ENCODE data around the gene SETD2.

GRCh38 chr3:47089630-47090029 lies 74.3 kb downstream of the SETD2 start:
- TF ChIP-seq, protein P1, sequence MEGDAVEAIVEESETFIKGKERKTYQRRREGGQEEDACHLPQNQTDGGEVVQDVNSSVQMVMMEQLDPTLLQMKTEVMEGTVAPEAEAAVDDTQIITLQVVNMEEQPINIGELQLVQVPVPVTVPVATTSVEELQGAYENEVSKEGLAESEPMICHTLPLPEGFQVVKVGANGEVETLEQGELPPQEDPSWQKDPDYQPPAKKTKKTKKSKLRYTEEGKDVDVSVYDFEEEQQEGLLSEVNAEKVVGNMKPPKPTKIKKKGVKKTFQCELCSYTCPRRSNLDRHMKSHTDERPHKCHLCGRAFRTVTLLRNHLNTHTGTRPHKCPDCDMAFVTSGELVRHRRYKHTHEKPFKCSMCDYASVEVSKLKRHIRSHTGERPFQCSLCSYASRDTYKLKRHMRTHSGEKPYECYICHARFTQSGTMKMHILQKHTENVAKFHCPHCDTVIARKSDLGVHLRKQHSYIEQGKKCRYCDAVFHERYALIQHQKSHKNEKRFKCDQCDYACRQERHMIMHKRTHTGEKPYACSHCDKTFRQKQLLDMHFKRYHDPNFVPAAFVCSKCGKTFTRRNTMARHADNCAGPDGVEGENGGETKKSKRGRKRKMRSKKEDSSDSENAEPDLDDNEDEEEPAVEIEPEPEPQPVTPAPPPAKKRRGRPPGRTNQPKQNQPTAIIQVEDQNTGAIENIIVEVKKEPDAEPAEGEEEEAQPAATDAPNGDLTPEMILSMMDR (IDR thresholded peaks at IDR 0.05), result no peak
- TF ChIP-seq EP300 (IDR thresholded peaks at IDR 0.05) (no peak), POLR2A (IDR thresholded peaks at IDR 0.05) (no peak)
